Measurements from ENCODE around the gene RBMS3. TPM values are rescaled to one million over a fixed set of nuclear protein-coding genes. Genes with fewer than 3 reads are reported as not detected.
A peak's percentile ranks its signal among the peaks of the same experiment; 100 is the strongest.

The RBMS3 gene
- total and polyA plus RNA-seq, 2 of the 8 experiments (the other 6 are each of a cell fraction or from before 2014, with no cell fraction given), result 3.7 to 6.9 TPM

DNA sequence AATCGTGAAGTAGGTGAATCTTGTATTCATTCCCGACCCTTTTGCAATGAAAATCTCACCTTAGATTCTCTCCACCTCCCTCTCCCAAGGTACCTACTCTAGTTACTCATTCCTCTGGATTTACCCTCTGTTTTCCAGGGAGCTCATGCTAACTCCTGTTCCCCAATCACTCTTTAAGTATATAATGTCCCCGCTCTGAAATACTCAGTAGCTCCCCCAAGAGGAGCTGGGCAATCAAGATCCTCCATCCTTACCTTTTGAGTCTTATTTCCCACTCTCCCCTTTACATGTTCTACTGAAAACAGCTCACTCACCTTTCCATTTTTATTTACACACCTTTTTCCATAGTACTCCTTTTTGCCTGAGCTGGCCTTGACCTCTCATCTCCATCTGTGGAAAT is 599.9 kb downstream of the RBMS3 start (continued):
- TF ChIP-seq, protein P1, sequence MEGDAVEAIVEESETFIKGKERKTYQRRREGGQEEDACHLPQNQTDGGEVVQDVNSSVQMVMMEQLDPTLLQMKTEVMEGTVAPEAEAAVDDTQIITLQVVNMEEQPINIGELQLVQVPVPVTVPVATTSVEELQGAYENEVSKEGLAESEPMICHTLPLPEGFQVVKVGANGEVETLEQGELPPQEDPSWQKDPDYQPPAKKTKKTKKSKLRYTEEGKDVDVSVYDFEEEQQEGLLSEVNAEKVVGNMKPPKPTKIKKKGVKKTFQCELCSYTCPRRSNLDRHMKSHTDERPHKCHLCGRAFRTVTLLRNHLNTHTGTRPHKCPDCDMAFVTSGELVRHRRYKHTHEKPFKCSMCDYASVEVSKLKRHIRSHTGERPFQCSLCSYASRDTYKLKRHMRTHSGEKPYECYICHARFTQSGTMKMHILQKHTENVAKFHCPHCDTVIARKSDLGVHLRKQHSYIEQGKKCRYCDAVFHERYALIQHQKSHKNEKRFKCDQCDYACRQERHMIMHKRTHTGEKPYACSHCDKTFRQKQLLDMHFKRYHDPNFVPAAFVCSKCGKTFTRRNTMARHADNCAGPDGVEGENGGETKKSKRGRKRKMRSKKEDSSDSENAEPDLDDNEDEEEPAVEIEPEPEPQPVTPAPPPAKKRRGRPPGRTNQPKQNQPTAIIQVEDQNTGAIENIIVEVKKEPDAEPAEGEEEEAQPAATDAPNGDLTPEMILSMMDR (IDR thresholded peaks at IDR 0.05; ENCODE audit: control extremely low read depth in 1 of 3, insufficient read depth in 1 of 3, low read depth in 1 of 3, low read length in 3 of 3), result peak in 2 of 3 experiments; percentile 8 to 50; a peak in 2 of 4 replicates
- no peak for TF ChIP-seq TBP (IDR thresholded peaks at IDR 0.05; ENCODE audit: low read depth, low read length)
